Stimulated activated CD4-positive, alpha-beta T cell treated with anti-CD3 and anti-CD28 coated beads, TNF-alpha, amount 100 ng/mL, for 24 hours (primary cell): ENCODE results near the gene SMARCB1.

ENCODE experiments used
- DNase-seq, 3 experiments: peaks; one replicate each; pipeline ENCODE4 v3.0.0-alpha.2; 2020; ENCODE audit warnings: low read depth in 3 of 3

The SMARCB1 gene

DNA sequence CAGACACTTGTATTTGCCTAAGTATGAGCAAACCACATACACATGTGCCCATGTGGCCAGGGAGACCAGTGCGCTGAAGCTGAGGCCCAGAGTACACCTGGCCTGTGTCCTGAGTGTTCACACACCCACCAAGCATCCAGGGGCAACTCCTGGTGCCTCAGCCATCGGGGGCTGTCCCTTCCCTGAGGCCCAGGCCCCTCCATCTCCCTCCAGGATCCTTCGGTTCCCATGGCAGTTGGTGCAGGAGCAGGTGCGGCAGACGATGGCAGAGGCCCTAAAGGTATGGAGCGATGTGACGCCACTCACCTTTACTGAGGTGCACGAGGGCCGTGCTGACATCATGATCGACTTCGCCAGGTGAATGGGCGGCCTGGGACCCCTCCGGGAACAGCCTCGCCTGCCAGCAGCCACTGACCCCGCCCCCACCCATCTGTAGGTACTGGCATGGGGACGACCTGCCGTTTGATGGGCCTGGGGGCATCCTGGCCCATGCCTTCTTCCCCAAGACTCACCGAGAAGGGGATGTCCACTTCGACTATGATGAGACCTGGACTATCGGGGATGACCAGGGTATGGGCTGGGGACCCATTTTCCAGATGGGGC, 6.5 kb upstream of the SMARCB1 start:
- DNase-seq, result no peak

DNA sequence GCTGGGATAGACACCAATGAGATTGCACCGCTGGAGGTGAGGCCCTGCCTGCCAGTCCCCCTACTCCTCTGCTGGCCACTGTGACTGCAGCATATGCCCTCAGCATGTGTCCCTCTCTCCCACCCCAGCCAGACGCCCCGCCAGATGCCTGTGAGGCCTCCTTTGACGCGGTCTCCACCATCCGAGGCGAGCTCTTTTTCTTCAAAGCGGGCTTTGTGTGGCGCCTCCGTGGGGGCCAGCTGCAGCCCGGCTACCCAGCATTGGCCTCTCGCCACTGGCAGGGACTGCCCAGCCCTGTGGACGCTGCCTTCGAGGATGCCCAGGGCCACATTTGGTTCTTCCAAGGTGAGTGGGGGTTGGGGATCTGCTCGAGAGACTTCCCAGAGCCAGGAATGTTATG, 5.7 kb upstream of the SMARCB1 start:
- DNase-seq, result no peak

DNA sequence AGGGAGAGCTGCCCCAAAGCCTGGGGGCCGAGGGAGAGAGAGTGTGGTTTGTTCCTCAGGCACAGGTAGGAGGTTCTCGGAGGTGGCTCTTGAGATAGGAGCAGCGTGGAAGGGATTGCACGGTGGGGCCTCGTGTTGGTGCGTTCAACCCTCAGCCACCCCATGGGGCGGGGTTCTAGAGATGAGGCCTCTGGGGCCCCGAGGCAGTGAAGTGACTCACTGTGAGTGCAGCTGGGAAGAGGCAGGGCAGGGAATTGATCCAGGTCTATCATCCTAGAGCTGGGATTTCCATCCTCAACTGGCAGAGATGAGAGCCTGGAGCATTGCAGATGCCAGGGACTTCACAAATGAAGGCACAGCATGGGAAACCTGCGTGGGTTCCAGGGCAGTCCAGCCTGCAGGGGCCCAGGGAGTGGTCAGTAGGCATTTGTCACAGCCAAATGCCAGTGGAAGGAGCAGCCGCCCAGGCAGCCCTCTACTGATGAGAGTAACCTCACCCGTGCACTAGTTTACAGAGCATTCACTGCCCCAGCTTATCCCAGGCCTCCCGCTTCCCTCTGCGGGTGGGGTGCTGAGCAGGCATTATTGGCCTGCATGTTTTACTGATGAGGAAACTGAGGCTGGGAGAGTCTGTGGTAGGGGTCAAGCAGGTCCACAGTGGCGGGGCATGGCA, 5.1 kb upstream of the SMARCB1 start:
- no peak for DNase-seq

DNA sequence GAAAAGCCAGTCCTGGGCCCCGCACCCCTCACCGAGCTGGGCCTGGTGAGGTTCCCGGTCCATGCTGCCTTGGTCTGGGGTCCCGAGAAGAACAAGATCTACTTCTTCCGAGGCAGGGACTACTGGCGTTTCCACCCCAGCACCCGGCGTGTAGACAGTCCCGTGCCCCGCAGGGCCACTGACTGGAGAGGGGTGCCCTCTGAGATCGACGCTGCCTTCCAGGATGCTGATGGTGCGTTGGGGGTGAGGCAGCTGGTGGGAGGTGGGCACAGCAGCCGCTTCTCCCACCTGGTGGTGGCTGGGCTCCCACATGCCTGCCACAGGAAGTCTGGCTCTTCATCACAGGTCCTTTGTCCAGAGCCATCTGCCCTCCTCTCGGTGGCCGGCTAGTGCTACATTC, 4.5 kb upstream of the SMARCB1 start:
- DNase-seq, result no peak

DNA sequence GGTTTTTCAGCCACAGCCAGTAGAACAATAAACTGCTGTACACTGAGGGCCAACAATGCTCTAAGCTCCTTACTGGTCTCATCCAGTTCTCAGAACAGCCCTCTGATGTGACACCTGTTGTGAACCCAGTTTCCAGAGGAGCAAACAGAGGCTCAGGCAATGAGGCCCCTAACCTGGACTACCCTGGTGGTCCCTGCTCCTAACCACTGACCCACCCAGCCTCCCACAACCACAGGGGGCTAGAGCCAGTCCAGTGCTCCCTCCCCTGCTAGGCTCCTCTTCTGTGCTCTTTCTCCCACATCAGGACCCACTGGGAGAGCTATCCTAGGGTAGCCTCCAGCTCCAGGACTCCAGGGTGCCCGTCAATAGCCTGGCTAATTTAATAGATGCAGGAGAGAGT, 4.1 kb upstream of the SMARCB1 start:
- DNase-seq, result no peak

DNA sequence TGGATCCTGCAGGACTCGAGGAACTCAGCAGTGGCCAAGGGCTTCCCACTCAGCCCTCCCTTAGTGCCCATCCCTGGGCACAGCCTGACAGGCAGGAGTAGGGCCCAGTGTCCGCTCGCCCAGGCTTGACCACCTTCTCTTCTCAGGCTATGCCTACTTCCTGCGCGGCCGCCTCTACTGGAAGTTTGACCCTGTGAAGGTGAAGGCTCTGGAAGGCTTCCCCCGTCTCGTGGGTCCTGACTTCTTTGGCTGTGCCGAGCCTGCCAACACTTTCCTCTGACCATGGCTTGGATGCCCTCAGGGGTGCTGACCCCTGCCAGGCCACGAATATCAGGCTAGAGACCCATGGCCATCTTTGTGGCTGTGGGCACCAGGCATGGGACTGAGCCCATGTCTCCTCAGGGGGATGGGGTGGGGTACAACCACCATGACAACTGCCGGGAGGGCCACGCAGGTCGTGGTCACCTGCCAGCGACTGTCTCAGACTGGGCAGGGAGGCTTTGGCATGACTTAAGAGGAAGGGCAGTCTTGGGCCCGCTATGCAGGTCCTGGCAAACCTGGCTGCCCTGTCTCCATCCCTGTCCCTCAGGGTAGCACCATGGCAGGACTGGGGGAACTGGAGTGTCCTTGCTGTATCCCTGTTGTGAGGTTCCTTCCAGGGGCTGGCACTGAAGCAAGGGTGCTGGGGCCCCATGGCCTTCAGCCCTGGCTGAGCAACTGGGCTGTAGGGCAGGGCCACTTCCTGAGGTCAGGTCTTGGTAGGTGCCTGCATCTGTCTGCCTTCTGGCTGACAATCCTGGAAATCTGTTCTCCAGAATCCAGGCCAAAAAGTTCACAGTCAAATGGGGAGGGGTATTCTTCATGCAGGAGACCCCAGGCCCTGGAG, 3.3 kb upstream of the SMARCB1 start:
- DNase-seq, result no peak

DNA sequence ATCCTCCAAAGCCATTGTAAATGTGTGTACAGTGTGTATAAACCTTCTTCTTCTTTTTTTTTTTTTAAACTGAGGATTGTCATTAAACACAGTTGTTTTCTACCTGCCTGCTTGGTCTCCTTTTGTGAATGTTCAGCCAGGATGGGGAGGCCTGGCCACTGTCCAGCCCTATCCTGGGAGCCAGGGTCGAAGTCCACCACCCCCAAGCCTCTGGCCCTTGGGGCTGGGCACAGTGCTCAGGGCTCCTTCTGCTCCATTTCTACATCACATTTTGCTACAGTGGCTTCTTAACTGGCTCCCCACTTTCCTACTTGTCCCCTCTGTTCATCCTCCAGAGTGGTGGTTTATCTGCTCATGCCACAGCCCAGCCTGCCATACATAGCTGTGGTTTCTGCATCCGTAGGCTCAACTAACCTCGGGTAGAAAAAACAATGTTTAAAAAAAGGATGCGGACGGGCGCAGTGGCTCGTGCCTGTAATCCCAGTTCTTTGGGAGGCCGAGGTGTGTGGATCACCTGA, 2.5 kb upstream of the SMARCB1 start:
- DNase-seq, result no peak

DNA sequence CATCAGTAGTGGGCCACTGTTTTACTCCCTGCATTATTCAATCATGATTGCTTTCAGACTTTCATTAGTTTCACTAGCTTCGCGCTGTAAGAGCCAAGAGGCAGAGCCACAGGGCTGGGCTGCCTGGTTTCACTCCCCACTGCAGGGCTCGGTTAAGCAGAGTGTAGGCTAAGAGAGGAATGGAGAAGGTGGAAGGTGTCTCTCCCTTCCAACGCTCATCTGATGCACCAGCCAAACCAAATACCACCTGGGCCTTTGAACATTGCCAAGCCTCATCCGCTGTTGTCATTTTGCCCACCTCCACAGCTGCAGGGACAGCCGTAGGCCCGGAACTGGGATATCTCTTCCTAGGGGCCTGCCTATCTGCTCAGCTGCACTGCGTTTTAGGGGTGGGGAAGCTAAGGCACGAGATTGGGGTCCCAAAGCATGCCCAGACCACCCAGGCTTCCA, 480 bp upstream of the SMARCB1 start:
- DNase-seq, result no peak

DNA sequence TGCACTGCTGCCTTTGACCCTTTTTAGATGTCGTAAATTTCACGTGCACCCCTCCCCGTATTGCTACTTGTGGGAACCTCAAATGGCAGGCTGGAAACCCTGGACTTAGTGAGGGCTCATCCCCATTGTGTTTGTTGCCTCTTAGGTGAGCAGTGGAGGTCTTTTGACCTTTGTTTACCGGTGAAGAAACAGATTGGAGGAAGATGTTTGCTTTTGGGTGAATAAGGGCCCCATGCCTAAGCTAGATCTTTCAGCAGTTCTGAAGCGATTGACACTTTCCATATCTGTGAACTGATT, 782 bp downstream of the SMARCB1 start:
- DNase-seq, result no peak

DNA sequence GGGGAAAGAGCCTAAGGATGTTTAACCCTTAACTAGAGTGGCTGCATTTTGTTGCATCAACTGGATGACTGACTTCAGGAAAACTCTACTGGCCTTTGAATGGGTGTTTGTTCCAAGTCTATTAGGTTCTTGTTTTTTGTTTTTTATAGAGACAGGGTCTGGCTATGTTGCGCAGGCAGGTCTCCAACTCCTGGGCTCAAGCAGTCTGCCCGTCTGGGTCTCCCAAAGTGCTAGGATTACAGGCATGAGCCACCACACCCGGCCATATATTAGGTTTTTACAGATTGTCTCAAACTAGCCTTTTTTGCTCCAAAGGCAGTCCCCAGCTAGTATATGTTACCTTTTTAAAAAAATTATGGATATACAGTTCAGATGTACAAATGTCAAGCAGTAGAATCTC, 1.1 kb downstream of the SMARCB1 start:
- DNase-seq, result no peak

DNA sequence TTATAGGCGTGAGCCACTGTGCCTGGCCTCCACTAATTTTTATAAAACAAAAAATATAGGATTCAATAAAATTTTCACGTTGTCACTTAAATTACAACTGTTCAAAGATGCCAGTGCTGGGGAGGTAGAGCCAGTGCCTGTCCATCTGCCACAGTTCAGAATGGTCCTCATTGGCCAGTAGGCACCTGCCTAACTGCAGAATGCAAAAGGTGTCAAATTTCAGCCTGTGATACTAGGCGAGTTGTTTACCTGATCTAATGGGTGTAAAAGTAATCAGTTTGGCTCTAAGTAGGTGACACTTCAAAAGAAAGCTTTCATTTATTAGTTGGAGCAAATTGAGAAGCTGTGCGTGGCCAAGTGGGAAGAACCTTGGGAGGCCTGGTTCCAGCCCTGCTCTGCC, 2.4 kb downstream of the SMARCB1 start:
- no peak for DNase-seq

DNA sequence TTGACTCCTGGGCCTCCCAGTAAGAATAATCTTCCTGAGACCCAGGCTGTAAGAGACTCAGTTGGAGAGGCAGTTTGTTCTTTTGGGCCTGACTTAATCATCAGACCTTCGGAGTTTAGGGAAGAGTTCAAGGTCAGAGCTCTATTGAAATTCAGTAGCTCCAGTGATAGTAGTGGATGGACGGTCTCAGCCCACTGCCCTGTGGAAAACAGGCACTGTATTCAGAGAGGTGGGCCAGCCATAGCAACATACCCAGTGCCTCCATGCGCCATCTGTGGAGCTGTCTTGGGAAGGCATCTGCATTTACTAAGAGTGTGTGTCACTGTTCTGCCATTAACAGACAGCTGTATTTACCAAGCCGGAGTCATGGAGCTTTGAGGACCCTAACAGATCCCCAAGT, 2.9 kb downstream of the SMARCB1 start:
- no peak for DNase-seq

DNA sequence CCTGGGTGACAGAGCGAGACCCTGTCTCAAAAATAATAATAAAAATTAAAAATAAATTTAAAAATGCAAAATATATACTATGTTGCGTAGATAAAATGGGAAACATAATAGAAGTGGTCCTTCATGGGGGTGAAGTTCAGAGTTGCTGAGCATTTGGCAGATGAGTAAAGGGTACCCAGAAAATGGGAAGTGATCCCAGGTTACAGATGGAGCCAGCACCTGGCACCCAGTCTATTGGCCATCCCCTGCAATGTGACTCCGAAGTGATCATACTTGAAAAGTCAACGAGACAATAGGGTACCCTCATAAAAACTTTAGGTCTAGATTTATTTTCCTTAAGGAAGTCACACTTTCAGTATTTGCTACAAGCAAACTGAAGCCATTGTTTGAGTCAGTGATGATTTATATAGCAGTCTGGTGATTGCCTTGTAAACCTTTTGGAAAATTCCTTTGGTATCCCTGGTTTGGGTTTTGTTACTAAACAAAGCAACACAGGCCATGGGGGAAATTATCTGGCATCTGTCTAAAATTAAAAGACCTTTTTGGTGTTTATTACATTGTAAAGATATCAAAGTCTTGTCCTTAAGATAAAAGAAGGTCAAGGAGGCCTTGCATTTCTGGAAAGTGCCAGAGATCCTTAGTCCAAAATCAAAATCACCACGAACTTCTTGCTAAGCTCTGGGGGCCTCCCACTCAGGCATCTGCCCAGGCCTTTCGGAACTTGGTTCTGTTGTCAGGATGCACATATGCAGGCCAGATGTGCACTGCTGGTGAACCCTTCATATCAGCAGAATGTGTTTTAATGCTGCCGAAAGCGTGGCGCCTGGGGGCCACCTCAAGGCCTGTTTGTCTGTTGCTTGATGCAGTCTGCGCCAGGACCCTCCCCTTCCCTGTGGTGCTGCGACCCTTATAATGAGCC, 4.3 kb downstream of the SMARCB1 start:
- DNase-seq, result no peak

DNA sequence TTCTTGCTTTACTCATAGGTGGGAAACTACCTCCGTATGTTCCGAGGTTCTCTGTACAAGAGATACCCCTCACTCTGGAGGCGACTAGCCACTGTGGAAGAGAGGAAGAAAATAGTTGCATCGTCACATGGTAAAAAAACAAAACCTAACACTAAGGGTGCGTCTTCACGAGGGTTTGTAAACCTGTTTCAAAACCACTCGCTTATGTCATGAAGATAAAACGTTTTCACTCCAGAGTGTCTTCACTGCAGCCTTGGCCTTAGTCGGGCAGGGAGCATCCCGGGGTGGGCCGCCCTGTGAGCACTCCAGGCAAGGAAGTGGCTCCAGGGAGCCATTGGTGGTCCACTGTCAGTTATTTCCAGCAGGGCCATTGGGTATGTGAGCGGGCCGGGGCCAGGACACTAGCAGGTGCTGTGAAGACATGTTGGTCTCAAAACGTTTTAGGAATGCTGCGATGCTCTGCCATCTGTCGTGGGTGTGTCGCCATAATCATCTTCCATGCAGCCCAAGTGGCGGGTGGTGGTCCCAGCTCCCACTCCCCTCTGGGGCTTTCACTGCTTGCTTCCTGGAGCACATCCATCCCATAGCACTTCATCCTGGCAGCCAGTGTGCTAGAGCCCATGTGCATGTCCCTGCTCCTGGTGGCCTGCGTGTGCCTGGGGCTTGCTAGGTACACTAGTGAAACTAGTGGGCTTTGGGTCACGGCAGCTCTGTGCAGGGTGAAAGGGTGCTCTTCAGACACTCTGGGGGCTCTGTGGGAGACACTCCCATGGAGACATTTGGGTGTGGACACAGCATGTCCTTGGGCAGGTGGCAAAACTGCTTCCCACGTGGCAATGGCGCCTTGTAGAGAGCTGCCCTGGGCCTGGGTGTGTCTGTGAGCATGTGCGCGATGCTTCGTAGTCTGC, 5.2 kb downstream of the SMARCB1 start:
- DNase-seq, result no peak

DNA sequence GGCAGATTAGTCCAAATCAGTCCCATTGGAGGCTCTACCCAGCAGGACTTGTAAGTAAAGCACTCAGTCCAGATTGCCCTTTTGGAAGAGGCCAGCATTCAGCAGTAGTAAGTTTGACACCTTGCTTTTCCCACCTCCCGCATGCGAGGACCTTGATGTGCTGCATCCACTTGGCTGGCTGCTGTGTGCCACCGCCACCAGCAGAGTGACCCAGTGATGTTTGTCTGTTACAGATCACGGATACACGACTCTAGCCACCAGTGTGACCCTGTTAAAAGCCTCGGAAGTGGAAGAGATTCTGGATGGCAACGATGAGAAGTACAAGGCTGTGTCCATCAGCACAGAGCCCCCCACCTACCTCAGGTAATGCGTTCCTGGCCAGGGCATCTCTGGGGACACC, 6.6 kb downstream of the SMARCB1 start:
- DNase-seq, result no peak

DNA sequence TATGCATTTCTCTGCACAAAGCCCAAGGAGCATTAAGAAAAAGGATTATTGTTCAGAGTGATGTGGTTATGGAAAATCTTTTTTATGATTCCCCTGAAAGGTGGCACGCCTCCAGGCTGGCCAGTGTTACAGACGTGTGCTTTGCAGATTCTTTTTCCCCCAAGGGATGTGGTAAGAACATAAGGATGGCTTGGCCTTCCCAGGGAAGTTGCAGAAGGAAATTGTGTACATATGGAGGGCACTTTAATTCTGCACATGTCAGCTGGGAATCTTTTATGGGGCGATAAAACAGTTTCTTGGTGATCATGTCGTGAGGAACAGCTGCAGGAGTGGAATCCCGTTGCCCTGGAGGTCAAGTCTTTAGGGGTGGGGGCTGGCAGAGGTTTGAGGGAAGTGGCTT, 9.7 kb downstream of the SMARCB1 start:
- DNase-seq, result no peak

DNA sequence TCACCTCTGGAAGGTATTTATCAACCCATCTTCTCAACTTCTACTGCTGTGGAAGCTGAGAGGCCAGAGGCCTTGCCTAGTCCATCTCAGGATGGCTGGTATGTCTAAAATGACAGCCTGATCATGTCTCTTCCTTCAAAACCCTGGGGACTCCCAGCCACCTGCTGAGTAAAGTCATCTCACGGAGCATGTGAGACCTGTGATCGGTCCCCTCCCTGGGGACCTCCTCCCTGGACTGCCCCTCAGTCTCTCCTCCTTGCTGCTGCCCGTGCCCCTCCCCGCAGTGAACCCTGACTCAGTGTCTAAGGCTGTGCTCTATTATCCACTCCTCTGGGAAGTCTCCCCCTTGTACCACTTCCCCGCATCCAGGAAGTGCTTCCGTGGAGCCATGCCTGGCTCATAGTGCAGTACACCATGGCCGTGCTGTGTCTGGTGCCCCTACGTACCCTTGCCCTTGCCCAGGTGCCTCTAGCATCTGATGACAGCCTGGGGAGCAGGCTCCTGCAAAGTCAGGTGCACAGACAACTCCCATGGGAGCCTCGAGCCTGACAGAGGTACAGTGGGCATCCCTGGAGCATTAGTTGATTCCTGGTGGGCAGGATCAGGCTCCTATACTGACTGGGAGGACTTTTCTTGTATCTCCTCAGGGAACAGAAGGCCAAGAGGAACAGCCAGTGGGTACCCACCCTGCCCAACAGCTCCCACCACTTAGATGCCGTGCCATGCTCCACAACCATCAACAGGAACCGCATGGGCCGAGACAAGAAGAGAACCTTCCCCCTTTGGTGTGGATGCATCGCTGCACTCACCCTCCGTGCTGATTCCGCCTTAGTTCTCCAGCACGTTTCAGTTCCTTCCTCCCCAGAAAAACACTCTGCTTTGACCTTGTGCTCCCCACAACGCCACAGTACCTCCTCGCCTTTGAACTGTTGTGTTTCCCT, 13.8 kb downstream of the SMARCB1 start:
- DNase-seq, result no peak

DNA sequence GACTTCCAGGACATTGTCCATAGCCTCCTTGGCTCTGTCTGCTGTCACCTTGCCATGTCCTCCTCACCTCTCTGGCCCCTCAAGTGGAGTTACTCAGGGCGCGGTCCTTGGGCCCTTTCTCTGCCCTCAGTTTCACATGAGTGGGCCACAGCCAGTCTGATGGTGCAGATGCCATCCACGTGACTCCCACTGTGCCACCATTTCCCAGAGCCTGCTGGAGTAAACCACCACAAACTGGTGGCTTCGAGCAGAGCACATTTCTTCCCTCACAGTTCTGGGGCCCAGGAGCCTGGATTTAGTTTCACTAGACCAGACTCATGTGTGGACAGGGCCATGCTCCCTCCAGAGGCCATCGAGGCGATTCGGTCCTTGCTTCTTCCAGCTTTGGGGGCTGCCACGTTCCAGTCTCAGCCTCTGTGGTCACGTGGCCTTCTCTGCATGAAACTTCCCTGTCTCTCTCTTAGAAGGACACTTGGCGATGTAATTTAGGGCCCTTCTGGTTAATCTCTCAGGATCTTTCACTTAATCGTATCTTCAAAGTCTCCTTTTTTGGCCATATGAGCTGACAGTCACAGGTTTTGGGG, 14.6 kb downstream of the SMARCB1 start:
- DNase-seq, result no peak

DNA sequence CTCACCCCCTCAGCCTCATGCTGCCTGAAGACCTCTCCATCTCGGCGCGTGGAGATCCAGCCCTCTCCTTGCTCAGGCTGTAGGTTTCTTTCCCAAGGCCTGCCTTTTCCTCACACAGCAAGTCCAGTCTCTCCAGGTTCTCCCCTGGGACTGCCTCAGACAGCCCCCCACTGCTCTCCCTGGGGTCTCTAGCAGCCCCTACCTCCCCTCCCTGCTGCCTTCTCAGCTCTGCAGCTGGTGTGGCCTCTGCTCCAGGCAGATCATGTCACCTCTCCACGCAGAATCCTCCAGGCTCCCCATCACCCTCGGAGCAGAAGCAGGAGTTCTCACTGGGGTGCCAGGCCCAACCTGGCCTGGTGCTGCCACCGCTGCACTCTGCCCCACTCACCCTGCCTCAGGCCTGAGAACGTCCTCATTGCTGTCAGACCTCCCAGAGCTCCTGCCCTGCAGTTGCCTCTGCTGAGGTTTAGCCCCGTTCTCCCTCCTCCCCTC, 15.2 kb downstream of the SMARCB1 start:
- no peak for DNase-seq
